ENCODE results near the gene PEAK1.

The PEAK1 gene

GRCh38 chr15:77352887-77353286, 67.0 kb downstream of the PEAK1 start:
- H3K36me3 ChIP-seq (ENCODE audit: control insufficient read depth, insufficient read depth, low read length) = no peaks in the 10 kb centered on the region
- no peak for DNase-seq (ENCODE audit: extremely low read depth, insufficient read length)
- no peak for TF ChIP-seq CTCF (IDR thresholded peaks at IDR 0.05; ENCODE audit: insufficient read depth, low read length, poor library complexity, severe bottlenecking)
- H3K27me3 ChIP-seq (replicated peaks; ENCODE audit: control insufficient read depth, insufficient read depth, low read length) = no peaks in the 10 kb centered on the region
- H3K4me3 ChIP-seq (replicated peaks; ENCODE audit: low read depth, low read length) = no peak overlapping the region

- Histone ChIP-seq H3K4me3 (replicated peaks; ENCODE audit: low read depth, low read length) (no peak overlapping the region), H3K36me3 (ENCODE audit: control insufficient read depth, insufficient read depth, low read length) (no peaks in the 10 kb centered on the region), H3K27me3 (replicated peaks; ENCODE audit: control insufficient read depth, insufficient read depth, low read length) (no peaks in the 10 kb centered on the region)
- no peak for TF ChIP-seq CTCF (IDR thresholded peaks at IDR 0.05; ENCODE audit: insufficient read depth, low read length, poor library complexity, severe bottlenecking)
- DNase-seq (ENCODE audit: extremely low read depth, insufficient read length) = no peak
Observed at GRCh38 chr15:77350792-77351191, 69.1 kb downstream of the PEAK1 start.

- Histone ChIP-seq H3K36me3 (ENCODE audit: control insufficient read depth, insufficient read depth, low read length) (no peaks in the 10 kb centered on the region), H3K27me3 (replicated peaks; ENCODE audit: control insufficient read depth, insufficient read depth, low read length) (no peaks in the 10 kb centered on the region), H3K4me3 (replicated peaks; ENCODE audit: low read depth, low read length) (no peak overlapping the region)
- no peak for TF ChIP-seq CTCF (IDR thresholded peaks at IDR 0.05; ENCODE audit: insufficient read depth, low read length, poor library complexity, severe bottlenecking)
- no peak for DNase-seq (ENCODE audit: extremely low read depth, insufficient read length)
Observed at GRCh38 chr15:77349666-77350065, 70.2 kb downstream of the PEAK1 start.

GRCh38 chr15:77348511-77348910, 71.4 kb downstream of the PEAK1 start:
- no peaks in the 10 kb centered on the region for H3K36me3 ChIP-seq (ENCODE audit: control insufficient read depth, insufficient read depth, low read length)
- no peaks in the 10 kb centered on the region for H3K27me3 ChIP-seq (replicated peaks; ENCODE audit: control insufficient read depth, insufficient read depth, low read length)
- no peak for TF ChIP-seq CTCF (IDR thresholded peaks at IDR 0.05; ENCODE audit: insufficient read depth, low read length, poor library complexity, severe bottlenecking)
- no peak overlapping the region for H3K4me3 ChIP-seq (replicated peaks; ENCODE audit: low read depth, low read length)
- no peak for DNase-seq (ENCODE audit: extremely low read depth, insufficient read length)

GRCh38 chr15:77347197-77347596, 72.7 kb downstream of the PEAK1 start:
- DNase-seq (ENCODE audit: extremely low read depth, insufficient read length) = no peak
- H3K36me3 ChIP-seq (ENCODE audit: control insufficient read depth, insufficient read depth, low read length) = no peaks in the 10 kb centered on the region
- no peak for TF ChIP-seq CTCF (IDR thresholded peaks at IDR 0.05; ENCODE audit: insufficient read depth, low read length, poor library complexity, severe bottlenecking)
- H3K4me3 ChIP-seq (replicated peaks; ENCODE audit: low read depth, low read length) = no peak overlapping the region
- no peaks in the 10 kb centered on the region for H3K27me3 ChIP-seq (replicated peaks; ENCODE audit: control insufficient read depth, insufficient read depth, low read length)
